K562 (cell line): Measurements from ENCODE around the gene RIOK3. TPM values are rescaled to one million over a fixed set of nuclear protein-coding genes. Genes with fewer than 3 reads are reported as not detected.

ENCODE experiments used
- CBX2 ChIP-seq: fragments of 200-600 bp; sonication (generic); IDR thresholded peaks from one replicate; pipeline ENCODE4 v1.6.1; 2012; ENCODE audit warnings: mild to moderate bottlenecking, low read length, inconsistent platforms; ENCODE audit not compliant: insufficient read depth, poor library complexity, severe bottlenecking
- CTCF ChIP-seq, 3 experiments: IDR thresholded peaks in 2 of 3; conservative IDR thresholded peaks in 1 of 3; 2 replicates each; pipeline ENCODE4 v1.5.1; 2011 to 2012; ENCODE audit warnings: low read length in 3 of 3, mild to moderate bottlenecking in 3 of 3, control low read depth in 2 of 3, improper control_type of control experiment in 1 of 3, inconsistent platforms in 1 of 3, low read depth in 1 of 3, mixed read lengths in 1 of 3, moderate library complexity in 1 of 3; ENCODE audit not compliant: insufficient read depth in 2 of 3
- FOS ChIP-seq: IDR thresholded peaks from 3 replicates; pipeline ENCODE4 v1.6.1; 2011; ENCODE audit not compliant: insufficient read length; ENCODE audit errors: extremely low read depth
- FOXM1 ChIP-seq, 2 experiments: fragments of 450-650 bp in 1 of 2; sonication (generic) in 1 of 2; formaldehyde crosslinking in 1 of 2; IDR thresholded peaks; 2 replicates each; pipeline versions ENCODE4 v1.6.1 to v1.9.0; 2017 to 2022; ENCODE audit warnings: low read depth in 2 of 2, mild to moderate bottlenecking in 2 of 2, missing genetic modification reagents in 1 of 2, moderate library complexity in 1 of 2
- GABPB2 ChIP-seq: fragments of 250-450 bp; sonication (Bioruptor Pico); conservative IDR thresholded peaks from 2 replicates; pipeline ENCODE4 v1.5.1; 2021; ENCODE audit warnings: mild to moderate bottlenecking
- GTF2E2 ChIP-seq: fragments of 200-800 bp; sonication (Bioruptor generic); IDR thresholded peaks from 2 replicates; pipeline ENCODE4 v1.6.1; 2016; ENCODE audit warnings: missing genetic modification characterization, missing compliant biosample characterization
- MBD2 ChIP-seq: sonication (generic); IDR thresholded peaks from 2 replicates; pipeline ENCODE4 v1.6.1; 2016; ENCODE audit warnings: low read depth, borderline replicate concordance
- POLR3A ChIP-seq: IDR thresholded peaks from 2 replicates; pipeline ENCODE4 v1.6.1; 2011; ENCODE audit warnings: borderline replicate concordance, mild to moderate bottlenecking, moderate library complexity; ENCODE audit not compliant: insufficient read length, insufficient read depth; ENCODE audit errors: extremely low read depth
- PPARD ChIP-seq: fragments of 250-450 bp; sonication (Bioruptor Pico); IDR thresholded peaks from 2 replicates; pipeline ENCODE4 v1.8.0; 2022; ENCODE audit warnings: inconsistent platforms, mild to moderate bottlenecking, moderate library complexity
- RBM22 ChIP-seq: fragments of 200-400 bp; formaldehyde crosslinking; IDR thresholded peaks from 2 replicates; pipeline ENCODE4 v1.6.1; 2018; ENCODE audit warnings: low read length, low read depth; ENCODE audit not compliant: poor library complexity, severe bottlenecking
- REST ChIP-seq, 2 experiments: fragments of 450-650 bp; formaldehyde crosslinking in 1 of 2; IDR thresholded peaks; 2 replicates each; pipeline versions ENCODE4 v1.4.0 to v1.6.1; 2014 to 2020; ENCODE audit warnings: mild to moderate bottlenecking in 2 of 2, borderline replicate concordance in 1 of 2, low read depth in 1 of 2
- ZNF311 ChIP-seq: fragments of 250-450 bp; sonication (Bioruptor Pico); IDR thresholded peaks from 2 replicates; pipeline ENCODE4 v1.4.0; 2020; ENCODE audit warnings: mild to moderate bottlenecking, moderate library complexity
- polyA plus RNA-seq, 8 experiments: library from polyadenylated mRNA; depleted of rRNA in 4 of 8; stranded (reverse) in 5 of 8; unstranded in 3 of 8; fragments of >200 nt; fragmentation: Nextera tagmentation in 2 of 8; fragmentation: Illumina TruSeq in 1 of 8; extraction: Ambion mirVana in 2 of 8; extraction: Trizol in 1 of 8; gene quantifications; 2 replicates each; pipeline versions ENCODE4 v1.2.1 to v1.2.3, GENCODE V29; 2011 to 2014; ENCODE audit warnings: inconsistent platforms in 1 of 8, missing spikeins in 1 of 8
- total RNA-seq, 7 experiments: library from RNA; depleted of rRNA in 6 of 7; stranded (reverse); fragments of >200 nt in 6 of 7; fragmentation: Illumina TruSeq in 2 of 7; extraction: Trizol in 2 of 7; gene quantifications; 2 replicates each; pipeline versions ENCODE4 v1.2.1 to v1.2.3, GENCODE V29; 2011 to 2021; ENCODE audit warnings: low replicate concordance in 1 of 7

The RIOK3 gene
- total and polyA plus RNA-seq, 9 of the 15 experiments (the other 6 are each of a cell fraction or from before 2014, with no cell fraction given): 21.4 to 89.5 (median 62.9) TPM

- TF ChIP-seq ZNF311 (CRISPR knock-in tag): no peak
- TF ChIP-seq GTF2E2: no peak
- peak; percentile 92 to 99 (median 93) for TF ChIP-seq CTCF (IDR thresholded peaks at IDR 0.05 in 2 of 3, conservative IDR thresholded peaks at IDR 0.05 in 1 of 3; ENCODE audit: insufficient read depth in 2 of 3, low read depth in 1 of 3, low read length in 3 of 3)
- TF ChIP-seq RBM22: no peak
- no peak for TF ChIP-seq FOXM1 (IDR thresholded peaks at IDR 0.05; ENCODE audit: low read depth)
- TF ChIP-seq FOXM1 (CRISPR knock-in tag; IDR thresholded peaks at IDR 0.05; ENCODE audit: low read depth): no peak
- no peak for TF ChIP-seq POLR3A
- no peak for TF ChIP-seq FOS
- TF ChIP-seq PPARD (CRISPR knock-in tag): no peak
- peak; percentile 85 for TF ChIP-seq REST (IDR thresholded peaks at IDR 0.05; ENCODE audit: borderline replicate concordance)
- TF ChIP-seq REST (CRISPR knock-in tag; IDR thresholded peaks at IDR 0.05; ENCODE audit: low read depth): no peak
- no peak for TF ChIP-seq GABPB2 (CRISPR knock-in tag)
- TF ChIP-seq MBD2: no peak
- no peak for TF ChIP-seq CBX2
These were observed 62.9 kb downstream of the RIOK3 start (continued) for GRCh38 chr18:23515911-23516546.
